ENCODE data around the gene STAC3. TPM values are rescaled to one million over a fixed set of nuclear protein-coding genes. Genes with fewer than 3 reads are reported as not detected.

The STAC3 gene
- total and polyA plus RNA-seq, 12 donors, result 0.30 to 2.9 (median 0.98) TPM

DNA sequence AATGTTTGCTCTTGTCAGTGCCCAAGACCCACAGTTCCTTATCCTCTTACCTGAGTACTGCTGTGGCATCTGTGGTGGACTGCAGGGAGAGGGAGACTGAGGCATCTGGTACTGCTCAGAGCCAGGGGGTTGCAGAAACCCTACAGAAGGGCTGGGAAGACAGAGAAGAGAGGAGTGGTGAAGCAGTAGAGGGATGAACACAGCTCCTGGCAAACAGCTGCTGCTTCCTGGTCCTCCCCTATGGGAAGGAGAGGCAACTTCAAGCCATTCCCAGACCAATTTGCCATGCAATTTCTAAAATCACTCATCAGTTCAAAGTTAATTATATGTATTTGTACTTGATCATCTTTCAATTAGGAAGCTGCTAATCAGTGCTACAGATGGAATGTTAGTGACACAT, 15.7 kb upstream of the STAC3 start:
- intact Hi-C loops (cut with DNase I), result no loop called here

DNA sequence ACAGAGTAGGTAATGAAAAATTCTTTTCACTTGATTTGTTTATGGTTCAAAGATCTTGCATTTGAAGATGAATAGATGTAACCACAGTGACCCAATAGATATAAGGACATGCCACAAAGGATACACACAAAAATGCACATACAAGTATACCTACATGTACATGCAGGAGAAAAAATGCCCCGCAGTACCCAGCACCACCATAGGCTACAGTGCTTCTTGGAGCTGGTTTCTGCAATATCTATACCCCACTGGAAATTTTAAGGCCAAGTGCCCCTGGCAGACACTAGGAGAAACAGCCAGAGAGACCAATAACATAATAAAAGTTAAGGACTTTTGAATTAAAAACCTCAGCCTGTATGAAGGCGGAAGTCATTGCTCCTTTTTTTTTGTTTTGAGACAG, 12.1 kb upstream of the STAC3 start:
- ATAC-seq, result no peak
- Histone ChIP-seq H3K27ac (peak overlapping the region in 9 of 10 donors; percentile 41 to 90 (median 83)), H3K9me3 (no peaks in the 10 kb centered on the region), H3K4me1 (peaks cover 6 to 66% (median 28%) of the 10 kb centered on the region in 9 donors), H3K36me3 (peaks cover 0 to 88% (median 18%) of the 10 kb centered on the region in 9 donors), H3K4me3 (no peak overlapping the region), H3K27me3 (no peaks in the 10 kb centered on the region)
- DNase-seq, result no peak
- TF ChIP-seq CTCF (IDR thresholded peaks at IDR 0.05), result no peak
- 95 to 97% methylated on average over 2 of the region's 2 CpGs for WGBS, 2 donors
- intact Hi-C loops (cut with DNase I), result loop anchor here in 4 of 10 donors (1.0 to 5.0 kb wide), 3 partner anchors 189 to 194 kb away; partner anchors contain the start of genes GLI1 (in 1 of the 4) and INHBE (in 1 of the 4)

More for the DNA sequence above, 15.7 kb upstream of the STAC3 start:
- no peak for DNase-seq
- Histone ChIP-seq H3K36me3 (peaks cover 0 to 86% (median 33%) of the 10 kb centered on the region in 9 donors), H3K9me3 (no peaks in the 10 kb centered on the region), H3K27me3 (no peaks in the 10 kb centered on the region), H3K4me1 (peaks cover 0 to 51% (median 11%) of the 10 kb centered on the region in 9 donors), H3K27ac (no peak overlapping the region), H3K4me3 (no peak overlapping the region)
- no peak for TF ChIP-seq CTCF (IDR thresholded peaks at IDR 0.05)
- ATAC-seq, result no peak

DNA sequence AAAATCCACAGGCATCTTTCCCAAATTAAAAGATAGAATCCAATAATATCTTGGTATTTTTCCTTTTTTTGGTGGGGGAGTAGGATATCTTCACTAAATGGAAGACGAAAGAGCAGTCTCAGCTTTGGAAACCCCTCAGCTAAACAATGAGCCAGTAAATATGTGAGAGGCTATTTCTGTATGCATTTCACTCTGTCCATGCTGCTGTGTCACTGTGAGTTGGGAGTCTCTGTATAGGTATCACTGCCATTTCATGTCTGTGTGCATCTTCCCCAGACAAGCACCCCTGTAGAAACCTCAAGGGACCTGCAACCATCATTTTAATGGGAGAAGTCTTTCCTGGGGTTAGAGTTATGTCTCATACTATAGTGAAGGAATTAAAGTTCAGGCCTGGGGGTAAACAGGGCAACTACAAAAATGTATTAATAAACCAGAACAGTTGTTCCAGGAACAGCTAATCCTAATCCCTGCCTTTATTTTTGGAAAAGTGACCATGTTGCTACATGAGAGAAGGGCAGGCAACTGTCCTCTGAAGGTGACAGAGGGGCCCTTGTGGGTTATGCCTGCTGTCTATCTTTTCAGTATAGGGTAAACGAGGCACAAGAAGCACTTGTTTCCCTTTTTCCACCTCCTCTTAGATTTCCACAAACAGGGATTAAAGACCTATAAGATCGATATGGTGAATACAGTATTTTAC, 11.3 kb upstream of the STAC3 start:
- intact Hi-C loops (cut with DNase I), result loop anchor here in 3 of 10 donors (5.0 kb wide), 2 partner anchors 190 to 195 kb away; partner anchors contain the start of genes GLI1 (in 1 of the 3) and INHBE (in 1 of the 3)
- Histone ChIP-seq H3K4me3 (no peak overlapping the region), H3K27ac (peak overlapping the region in 9 of 10 donors; percentile 41 to 90 (median 83)), H3K4me1 (peaks cover 6 to 70% (median 28%) of the 10 kb centered on the region in 9 donors), H3K27me3 (no peaks in the 10 kb centered on the region), H3K36me3 (peaks cover 0 to 88% (median 22%) of the 10 kb centered on the region in 9 donors), H3K9me3 (no peaks in the 10 kb centered on the region)
- 70 to 74% methylated on average over 3 of the region's 3 CpGs for WGBS, 2 donors
- no peak for TF ChIP-seq CTCF (IDR thresholded peaks at IDR 0.05)
- no peak for DNase-seq
- ATAC-seq, result peak in 3 of 8 donors; percentile 23 to 31 (median 25)

GRCh38 chr12:57261428-57261865, 10.5 kb upstream of the STAC3 start:
- intact Hi-C loops (cut with DNase I), result loop anchor here in 3 of 10 donors (5.0 kb wide), 2 partner anchors 191 to 196 kb away; partner anchors contain the start of genes GLI1 (in 1 of the 3) and INHBE (in 1 of the 3)
- peaks cover 0 to 88% (median 20%) of the 10 kb centered on the region in 9 donors for H3K36me3 ChIP-seq
- peaks cover 6 to 70% (median 28%) of the 10 kb centered on the region in 9 donors for H3K4me1 ChIP-seq
- peak in 6 of 8 donors; percentile 17 to 58 (median 43) for ATAC-seq
- H3K4me3 ChIP-seq, result no peak overlapping the region
- no peak for TF ChIP-seq CTCF (IDR thresholded peaks at IDR 0.05)
- H3K27ac ChIP-seq, result peak overlapping the region in 9 of 10 donors; percentile 41 to 90 (median 83)
- no peaks in the 10 kb centered on the region for H3K9me3 ChIP-seq
- no peaks in the 10 kb centered on the region for H3K27me3 ChIP-seq
- WGBS, 2 donors, result 32 to 50% methylated on average over 2 of the region's 2 CpGs
- DNase-seq, result no peak

Measured in heart right ventricle (tissue), 16 donors.